ENCODE measurements around the gene DYNC1LI2. TPM values are rescaled to one million over a fixed set of nuclear protein-coding genes. Genes with fewer than 3 reads are reported as not detected.

Gene DYNC1LI2
- total and polyA plus RNA-seq, 9 of the 15 experiments (the other 6 are each of a cell fraction or from before 2014, with no cell fraction given), result 5.1 to 48.9 (median 38.2) TPM

DNA sequence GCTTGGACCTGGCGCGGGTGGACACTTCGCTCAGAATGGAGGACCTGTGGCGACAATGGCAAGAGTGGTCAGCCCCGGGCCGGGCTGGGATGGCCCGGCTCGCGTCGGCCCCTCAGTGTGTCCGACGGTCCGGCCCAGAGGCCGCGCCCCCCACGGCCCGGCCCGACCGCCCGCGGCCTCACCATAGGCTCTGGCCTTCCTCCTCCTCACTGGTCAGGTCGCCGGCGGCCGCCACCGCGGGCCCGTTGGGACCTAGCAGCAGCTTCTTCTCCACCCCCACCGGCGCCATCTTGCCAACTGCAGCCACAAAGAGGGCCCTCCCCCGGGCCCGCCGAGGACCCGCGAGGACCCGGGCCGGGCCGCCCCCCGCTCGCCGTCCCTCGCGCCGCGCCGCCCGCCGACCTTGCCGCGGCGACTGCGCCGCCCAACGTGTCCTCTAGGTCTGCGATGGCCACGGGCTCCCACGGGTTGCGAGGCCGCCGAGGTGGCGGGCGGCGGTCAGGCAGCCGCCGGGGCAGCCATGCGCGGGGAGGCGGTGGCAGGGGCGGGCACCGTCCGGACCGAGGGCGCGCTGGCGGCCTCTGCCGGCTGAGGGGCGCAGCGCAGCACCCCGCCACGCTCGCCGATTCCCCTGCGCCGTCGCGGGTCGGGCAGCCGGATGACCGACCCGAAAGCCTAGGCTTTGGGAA is at the start of gene DYNC1LI2 (continued):
- TF ChIP-seq, protein P1, sequence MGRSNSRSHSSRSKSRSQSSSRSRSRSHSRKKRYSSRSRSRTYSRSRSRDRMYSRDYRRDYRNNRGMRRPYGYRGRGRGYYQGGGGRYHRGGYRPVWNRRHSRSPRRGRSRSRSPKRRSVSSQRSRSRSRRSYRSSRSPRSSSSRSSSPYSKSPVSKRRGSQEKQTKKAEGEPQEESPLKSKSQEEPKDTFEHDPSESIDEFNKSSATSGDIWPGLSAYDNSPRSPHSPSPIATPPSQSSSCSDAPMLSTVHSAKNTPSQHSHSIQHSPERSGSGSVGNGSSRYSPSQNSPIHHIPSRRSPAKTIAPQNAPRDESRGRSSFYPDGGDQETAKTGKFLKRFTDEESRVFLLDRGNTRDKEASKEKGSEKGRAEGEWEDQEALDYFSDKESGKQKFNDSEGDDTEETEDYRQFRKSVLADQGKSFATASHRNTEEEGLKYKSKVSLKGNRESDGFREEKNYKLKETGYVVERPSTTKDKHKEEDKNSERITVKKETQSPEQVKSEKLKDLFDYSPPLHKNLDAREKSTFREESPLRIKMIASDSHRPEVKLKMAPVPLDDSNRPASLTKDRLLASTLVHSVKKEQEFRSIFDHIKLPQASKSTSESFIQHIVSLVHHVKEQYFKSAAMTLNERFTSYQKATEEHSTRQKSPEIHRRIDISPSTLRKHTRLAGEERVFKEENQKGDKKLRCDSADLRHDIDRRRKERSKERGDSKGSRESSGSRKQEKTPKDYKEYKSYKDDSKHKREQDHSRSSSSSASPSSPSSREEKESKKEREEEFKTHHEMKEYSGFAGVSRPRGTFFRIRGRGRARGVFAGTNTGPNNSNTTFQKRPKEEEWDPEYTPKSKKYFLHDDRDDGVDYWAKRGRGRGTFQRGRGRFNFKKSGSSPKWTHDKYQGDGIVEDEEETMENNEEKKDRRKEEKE (IDR thresholded peaks at IDR 0.05; ENCODE audit: borderline replicate concordance in 1 of 2, control insufficient read depth in 1 of 2, low read depth in 2 of 2, low read length in 1 of 2), result 0 out of 4 replicates have a peak, but pooled peaks of 1 of the 2 experiments have one; percentile 63
- TF ChIP-seq POLR2A (conservative IDR thresholded peaks at IDR 0.05), result peak; percentile 80
- TF ChIP-seq NCOA1 (IDR thresholded peaks at IDR 0.05; ENCODE audit: low read depth), result no peak
- peak; percentile 51 for TF ChIP-seq POLR2B (IDR thresholded peaks at IDR 0.05; ENCODE audit: low read depth, partially characterized antibody)
- peak; percentile 50; the same call in 1 of the 2 replicates for TF ChIP-seq CBX1 (IDR thresholded peaks at IDR 0.05; ENCODE audit: low read depth)
- TF ChIP-seq, protein P2, sequence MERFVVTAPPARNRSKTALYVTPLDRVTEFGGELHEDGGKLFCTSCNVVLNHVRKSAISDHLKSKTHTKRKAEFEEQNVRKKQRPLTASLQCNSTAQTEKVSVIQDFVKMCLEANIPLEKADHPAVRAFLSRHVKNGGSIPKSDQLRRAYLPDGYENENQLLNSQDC (CRISPR knock-in tag; IDR thresholded peaks at IDR 0.05), result no peak
- no peak for TF ChIP-seq ZC3H4 (CRISPR knock-in tag; IDR thresholded peaks at IDR 0.05; ENCODE audit: borderline replicate concordance)
- TF ChIP-seq NR4A1 (CRISPR knock-in tag; IDR thresholded peaks at IDR 0.05), result no peak
- TF ChIP-seq NR4A1 (tag; IDR thresholded peaks at IDR 0.05), result peak; percentile 67; the same call in 1 of the 2 replicates
- peak; percentile 56; the same call in 1 of the 2 replicates for TF ChIP-seq CREM (IDR thresholded peaks at IDR 0.05; ENCODE audit: low read depth)
- TF ChIP-seq MEF2D (tag; conservative IDR thresholded peaks at IDR 0.05; ENCODE audit: low read depth), result no peak
- no peak; the same call in 1 of the 2 replicates for TF ChIP-seq NR2C2 (CRISPR knock-in tag; IDR thresholded peaks at IDR 0.05)
- 0 out of 2 replicates have a peak, but pooled peaks have one; percentile 53 for TF ChIP-seq NR2C2 (tag; IDR thresholded peaks at IDR 0.05)
- no peak for TF ChIP-seq TAF15 (IDR thresholded peaks at IDR 0.05; ENCODE audit: low read depth, low read length)
- TF ChIP-seq, protein P3, sequence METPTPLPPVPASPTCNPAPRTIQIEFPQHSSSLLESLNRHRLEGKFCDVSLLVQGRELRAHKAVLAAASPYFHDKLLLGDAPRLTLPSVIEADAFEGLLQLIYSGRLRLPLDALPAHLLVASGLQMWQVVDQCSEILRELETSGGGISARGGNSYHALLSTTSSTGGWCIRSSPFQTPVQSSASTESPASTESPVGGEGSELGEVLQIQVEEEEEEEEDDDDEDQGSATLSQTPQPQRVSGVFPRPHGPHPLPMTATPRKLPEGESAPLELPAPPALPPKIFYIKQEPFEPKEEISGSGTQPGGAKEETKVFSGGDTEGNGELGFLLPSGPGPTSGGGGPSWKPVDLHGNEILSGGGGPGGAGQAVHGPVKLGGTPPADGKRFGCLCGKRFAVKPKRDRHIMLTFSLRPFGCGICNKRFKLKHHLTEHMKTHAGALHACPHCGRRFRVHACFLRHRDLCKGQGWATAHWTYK (CRISPR knock-in tag; IDR thresholded peaks at IDR 0.05), result 0 out of 2 replicates have a peak, but pooled peaks have one; percentile 67
- TF ChIP-seq PML (IDR thresholded peaks at IDR 0.05; ENCODE audit: low read length), result peak; percentile 57; the same call in 1 of the 2 replicates
- TF ChIP-seq, protein P4, sequence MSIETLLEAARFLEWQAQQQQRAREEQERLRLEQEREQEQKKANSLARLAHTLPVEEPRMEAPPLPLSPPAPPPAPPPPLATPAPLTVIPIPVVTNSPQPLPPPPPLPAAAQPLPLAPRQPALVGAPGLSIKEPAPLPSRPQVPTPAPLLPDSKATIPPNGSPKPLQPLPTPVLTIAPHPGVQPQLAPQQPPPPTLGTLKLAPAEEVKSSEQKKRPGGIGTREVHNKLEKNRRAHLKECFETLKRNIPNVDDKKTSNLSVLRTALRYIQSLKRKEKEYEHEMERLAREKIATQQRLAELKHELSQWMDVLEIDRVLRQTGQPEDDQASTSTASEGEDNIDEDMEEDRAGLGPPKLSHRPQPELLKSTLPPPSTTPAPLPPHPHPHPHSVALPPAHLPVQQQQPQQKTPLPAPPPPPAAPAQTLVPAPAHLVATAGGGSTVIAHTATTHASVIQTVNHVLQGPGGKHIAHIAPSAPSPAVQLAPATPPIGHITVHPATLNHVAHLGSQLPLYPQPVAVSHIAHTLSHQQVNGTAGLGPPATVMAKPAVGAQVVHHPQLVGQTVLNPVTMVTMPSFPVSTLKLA (conservative IDR thresholded peaks at IDR 0.05), result peak in 1 of 2 experiments; percentile 38; a peak in 2 of 4 replicates
- TF ChIP-seq NELFE (IDR thresholded peaks at IDR 0.05; ENCODE audit: insufficient read depth, insufficient read length), result no peak
- TF ChIP-seq, protein P5, sequence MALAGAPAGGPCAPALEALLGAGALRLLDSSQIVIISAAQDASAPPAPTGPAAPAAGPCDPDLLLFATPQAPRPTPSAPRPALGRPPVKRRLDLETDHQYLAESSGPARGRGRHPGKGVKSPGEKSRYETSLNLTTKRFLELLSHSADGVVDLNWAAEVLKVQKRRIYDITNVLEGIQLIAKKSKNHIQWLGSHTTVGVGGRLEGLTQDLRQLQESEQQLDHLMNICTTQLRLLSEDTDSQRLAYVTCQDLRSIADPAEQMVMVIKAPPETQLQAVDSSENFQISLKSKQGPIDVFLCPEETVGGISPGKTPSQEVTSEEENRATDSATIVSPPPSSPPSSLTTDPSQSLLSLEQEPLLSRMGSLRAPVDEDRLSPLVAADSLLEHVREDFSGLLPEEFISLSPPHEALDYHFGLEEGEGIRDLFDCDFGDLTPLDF (CRISPR knock-in tag; IDR thresholded peaks at IDR 0.05), result 0 out of 2 replicates have a peak, but pooled peaks have one; percentile 44

All from K562 (cell line).